IPS DF 4.7 (cell line): ENCODE measurements around the gene FKBP8.

ENCODE experiments used
- DNase-seq: peaks from one replicate; pipeline ENCODE4 v3.0.0-alpha.2; 2013; ENCODE audit warnings: low spot score; ENCODE audit errors: extremely low read depth

Gene FKBP8

GRCh38 chr19:18503337-18503970, 39.9 kb downstream of the FKBP8 start:
- no peak for DNase-seq

DNA sequence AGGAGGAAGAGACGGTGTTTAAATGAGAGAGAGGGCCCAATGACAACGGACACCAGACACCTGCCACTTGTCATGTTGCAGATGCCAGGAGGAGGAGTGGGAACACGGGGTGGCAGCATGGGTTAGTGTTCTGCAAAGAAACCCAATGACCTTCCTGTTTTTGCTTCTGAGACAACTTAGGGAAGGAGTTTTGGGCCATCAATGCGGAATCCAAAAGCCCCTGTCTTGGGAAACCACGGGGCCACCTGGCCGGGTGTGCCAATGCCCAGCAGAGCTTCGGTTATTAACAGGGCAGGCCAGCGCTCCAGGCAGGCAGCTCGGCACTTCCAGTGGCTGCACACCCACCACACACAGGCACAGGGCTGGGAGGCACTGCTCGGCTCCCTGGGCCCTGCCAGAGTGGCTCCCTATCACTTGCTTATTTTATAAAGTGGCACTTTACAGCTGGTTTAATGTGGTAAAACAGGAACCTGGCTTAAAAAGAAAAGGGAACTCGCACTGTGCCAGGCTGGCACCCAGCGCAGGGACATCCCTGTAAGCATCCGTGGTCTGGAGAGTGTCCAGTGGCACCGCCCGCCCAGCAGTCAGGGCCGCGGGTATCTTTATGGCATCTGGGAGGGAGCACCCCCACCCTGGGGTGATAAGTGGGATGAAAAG, 40.6 kb downstream of the FKBP8 start:
- no peak for DNase-seq

DNA sequence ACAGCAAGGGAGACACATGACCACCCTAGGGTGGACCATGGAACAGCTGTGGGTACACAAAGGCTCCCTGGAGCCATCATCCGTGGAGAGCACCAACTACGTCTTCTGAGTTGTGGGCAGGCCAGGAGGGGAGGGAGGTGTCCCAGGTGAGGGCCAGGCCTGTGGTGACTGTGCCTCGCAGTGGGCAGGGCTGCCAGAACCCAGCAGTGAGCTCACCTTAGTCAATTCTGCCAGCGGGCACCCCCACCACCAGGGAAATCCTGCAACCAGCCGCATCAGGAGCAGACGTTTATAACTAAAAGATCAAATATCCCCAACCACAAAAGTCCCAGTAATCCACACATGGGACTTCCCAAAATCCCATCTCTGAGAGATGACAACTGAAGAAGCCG, 41.1 kb downstream of the FKBP8 start:
- no peak for DNase-seq

DNA sequence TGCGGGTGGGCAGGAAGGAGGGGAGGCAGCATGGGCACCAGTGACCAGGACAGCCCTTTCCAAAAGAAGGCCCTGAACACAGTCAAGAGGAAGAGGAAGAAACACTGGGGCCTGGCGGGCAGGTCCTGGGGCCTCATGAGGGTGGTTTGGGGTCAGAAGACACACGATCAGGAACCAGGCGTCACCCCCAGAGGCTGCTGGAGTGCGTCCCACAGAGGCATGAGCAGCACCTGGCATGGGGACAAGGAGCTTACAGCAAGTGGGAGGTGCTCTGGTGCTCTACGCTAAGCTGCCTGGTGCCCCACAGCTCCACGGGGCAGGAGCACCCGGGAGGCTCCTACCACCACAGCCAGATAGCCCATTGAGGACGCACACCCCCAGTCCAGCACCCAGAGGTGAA, 41.5 kb downstream of the FKBP8 start:
- no peak for DNase-seq

GRCh38 chr19:18501351-18501750, 42.0 kb downstream of the FKBP8 start:
- no peak for DNase-seq

- DNase-seq = no peak
Observed at GRCh38 chr19:18500799-18501198, 42.6 kb downstream of the FKBP8 start.

GRCh38 chr19:18500376-18500775, 43.0 kb downstream of the FKBP8 start:
- no peak for DNase-seq

GRCh38 chr19:18499055-18499775, 44.2 kb downstream of the FKBP8 start:
- DNase-seq = no peak

DNA sequence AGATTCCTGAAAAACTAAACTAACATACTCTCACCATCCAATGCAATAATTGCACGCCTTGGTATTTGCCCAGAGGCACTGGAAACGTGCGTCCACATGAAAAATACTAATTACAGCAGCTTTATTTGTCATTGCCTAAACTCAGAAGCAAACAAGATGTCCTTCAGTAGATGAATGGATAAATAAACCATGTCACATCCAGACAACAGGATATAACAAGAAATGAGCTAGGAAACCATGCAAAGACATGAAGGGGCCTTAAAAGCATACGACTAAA, 46.5 kb downstream of the FKBP8 start:
- no peak for DNase-seq

DNA sequence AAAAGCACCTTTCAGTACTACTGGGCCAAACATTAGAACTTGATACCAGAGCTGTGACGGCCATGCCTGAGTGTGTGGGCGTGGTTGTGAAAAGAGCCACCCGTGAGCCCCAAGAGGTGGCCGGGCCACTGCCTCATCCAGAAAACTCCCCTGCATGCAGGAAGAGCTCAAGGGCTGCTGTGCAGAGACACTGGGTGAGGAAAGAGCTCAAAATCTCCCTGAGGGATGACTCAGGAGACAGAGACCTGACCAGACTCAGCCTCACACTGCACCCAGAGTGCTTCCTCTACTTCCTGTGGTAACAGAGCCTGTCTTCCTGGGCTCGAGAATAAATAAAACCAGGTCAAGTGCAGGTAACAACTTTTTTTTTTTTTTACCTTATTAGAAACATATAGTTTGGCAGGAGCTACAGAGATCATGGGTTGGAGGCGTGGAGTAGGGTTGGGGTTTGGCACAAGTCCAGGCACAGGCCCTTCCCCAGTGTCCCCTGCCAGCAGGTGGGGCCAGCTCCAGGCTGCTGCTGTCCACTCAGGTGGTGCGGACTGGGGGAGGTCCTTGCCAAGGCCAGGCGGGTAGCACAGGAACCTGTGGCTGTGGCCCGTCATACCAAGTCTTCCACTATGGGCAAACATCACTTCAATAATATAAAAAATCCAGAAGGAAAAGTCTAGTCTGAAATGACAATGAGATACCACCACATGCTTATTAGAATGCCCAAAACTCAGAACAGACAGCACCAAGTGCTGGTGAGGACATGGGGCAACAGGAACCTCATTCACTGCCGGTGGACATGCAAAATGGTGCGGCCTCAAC, 47.0 kb downstream of the FKBP8 start:
- DNase-seq = no peak

GRCh38 chr19:18495204-18495911, 48.0 kb downstream of the FKBP8 start:
- DNase-seq = no peak

GRCh38 chr19:18494267-18494607, 49.1 kb downstream of the FKBP8 start:
- no peak for DNase-seq

DNA sequence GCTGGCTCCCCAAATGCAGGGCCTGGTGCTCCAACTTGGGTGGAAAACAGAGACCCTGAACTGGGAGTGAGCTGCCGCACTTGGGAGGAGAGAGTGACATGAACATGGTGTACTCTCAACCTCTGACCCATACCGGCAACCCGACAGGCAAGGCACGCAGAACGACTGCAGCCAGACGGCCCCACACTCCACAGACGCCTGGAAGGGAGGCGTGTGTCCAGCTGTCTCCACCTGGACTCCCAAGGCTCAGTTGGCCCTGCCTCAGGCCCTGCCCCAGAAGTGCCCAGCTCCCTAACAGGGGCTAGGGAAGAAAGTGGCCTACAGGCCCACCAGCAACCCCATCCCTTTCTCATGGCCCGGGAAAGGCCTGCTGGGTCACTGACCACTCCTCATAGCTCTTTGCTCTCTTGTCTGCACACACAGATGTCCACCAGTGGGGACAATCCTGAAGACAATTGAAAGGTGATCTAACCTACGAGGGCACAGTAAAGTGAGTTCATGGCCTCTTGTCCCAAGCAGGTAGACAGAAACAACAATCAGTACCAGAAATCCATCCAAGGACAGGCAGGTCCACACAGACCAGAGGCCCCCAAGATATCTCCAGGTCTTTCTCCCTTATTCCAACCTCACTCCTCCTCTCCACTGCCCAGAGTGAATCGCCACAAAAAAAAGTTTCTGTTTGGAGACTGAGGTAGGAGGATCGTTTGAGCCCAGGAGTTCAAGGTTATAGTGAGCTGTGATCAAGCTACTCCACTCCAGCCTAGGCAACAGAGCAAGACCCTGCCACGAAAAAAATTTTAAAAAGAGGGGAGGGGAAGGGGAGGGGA, 49.7 kb downstream of the FKBP8 start:
- DNase-seq = no peak

DNA sequence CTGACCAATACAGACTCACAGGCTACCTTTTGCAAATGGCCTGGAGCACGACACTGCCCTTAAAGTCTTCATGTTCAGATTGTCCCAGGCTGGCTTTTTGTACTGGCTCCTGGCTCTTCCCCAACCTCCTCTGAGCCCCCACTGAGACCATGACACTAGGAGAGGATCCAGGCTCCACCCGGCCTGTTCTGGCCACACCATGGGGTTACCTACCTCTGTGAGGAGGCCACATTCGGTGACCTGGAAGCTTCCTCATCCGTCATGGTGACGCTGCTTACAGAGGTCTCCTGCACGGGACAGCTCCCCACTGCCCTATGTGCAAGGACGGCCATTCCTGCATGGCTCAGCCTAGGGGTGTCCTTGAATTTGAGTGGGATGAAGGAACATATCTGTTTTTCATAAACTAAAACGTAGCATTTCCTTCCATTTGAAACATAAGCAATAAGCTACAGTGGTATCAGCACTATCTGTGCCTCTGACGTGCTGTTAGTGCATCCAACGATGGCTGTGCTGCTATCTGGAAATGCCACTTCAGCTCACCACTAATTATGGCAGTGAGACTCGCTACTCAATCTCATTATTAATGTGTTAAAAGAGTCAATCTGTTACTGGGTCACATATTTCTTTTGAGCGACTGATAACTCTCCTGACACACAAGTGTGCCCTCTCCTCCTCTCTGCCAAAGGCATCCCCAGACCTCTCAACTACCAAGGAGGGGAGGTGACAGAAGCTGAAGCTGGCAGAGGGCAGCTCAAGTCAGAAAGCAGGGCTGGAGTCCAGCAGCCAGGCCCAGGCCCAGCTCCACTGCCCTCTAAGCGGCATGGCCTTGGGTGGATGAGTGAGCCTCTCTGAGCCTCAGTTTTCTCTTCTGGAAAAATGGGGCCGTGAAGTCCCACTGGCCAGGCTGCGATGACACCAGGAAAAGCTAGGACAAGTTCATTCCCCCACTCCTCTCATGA, 51.1 kb downstream of the FKBP8 start:
- no peak for DNase-seq

- no peak for DNase-seq
Observed at GRCh38 chr19:18490728-18491127, 52.6 kb downstream of the FKBP8 start.

DNA sequence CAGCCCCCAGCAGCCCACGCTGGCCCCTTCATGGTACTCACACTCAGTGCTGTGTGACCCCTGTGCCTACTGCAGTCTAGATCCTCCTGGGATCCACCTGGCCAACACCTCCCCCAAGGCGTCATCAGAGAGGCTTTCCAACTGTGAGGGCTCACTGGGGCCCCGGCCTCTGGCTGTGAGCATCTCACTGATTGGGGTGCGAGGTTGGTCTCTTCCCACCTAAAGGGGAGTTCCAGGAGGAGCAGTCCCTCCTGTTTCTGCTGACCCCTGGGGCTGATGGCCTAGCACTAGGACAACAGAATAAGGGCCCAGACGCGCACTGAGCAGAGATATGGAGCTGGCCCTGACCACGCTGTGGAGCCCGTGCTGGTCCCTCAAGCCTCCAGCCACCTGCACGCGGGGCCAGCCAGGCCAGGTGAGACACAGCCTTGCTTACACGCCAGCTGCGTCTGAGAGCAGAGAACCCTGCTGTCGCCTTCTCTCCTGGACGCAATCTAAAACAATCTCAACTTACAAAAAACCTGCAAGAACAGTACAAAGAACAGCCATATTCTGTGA, 53.7 kb downstream of the FKBP8 start:
- no peak for DNase-seq

GRCh38 chr19:18488838-18489626, 54.3 kb downstream of the FKBP8 start:
- no peak for DNase-seq

- no peak for DNase-seq
Observed at GRCh38 chr19:18488403-18488723, 55.0 kb downstream of the FKBP8 start.
